ENCODE results near the gene ZNF283. TPM values are rescaled to one million over a fixed set of nuclear protein-coding genes. Genes with fewer than 3 reads are reported as not detected.
"Not testable (repeated sequence)": the region's sequence is repeated elsewhere in the genome, so short reads cannot be mapped to it uniquely, and the experiment has no call there.

Gene ZNF283
- total RNA-seq, 2 donors from 2014 or later: 3.6 to 6.6 TPM

DNA sequence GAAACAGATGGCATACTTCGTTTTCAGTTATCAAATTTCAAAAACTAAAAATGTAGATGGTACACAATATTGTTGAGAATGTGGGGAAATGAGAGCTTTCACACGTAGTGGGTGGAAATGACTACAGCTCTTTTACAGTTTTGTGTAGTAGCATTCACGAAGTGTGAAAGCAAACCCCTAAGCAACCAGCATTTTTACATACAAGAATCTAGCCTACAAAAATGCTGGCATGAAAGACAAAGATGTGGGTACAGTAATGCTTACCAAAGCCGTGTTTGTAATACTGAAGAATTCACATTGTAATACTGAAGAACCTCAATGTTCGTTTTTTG lies 6.3 kb upstream of the ZNF283 start:
- Histone ChIP-seq H3K27ac (no peak overlapping the region), H3K27me3 (no peaks in the 10 kb centered on the region), H3K36me3 (replicated peaks in 1 of 2; ENCODE audit: insufficient read depth in 1 of 2, low read depth in 2 of 2) (no peaks in the 10 kb centered on the region), H3K4me1 (peaks cover 5% of the 10 kb centered on the region), H3K9me3 (peaks cover 0 to 11% (median 0%) of the 10 kb centered on the region in 3 donors), H3K4me3 (no peak overlapping the region)
- intact Hi-C loops (cut with DNase I): no loop called here
- ATAC-seq (no peak), DNase-seq (no peak)
- TF ChIP-seq, protein P1, sequence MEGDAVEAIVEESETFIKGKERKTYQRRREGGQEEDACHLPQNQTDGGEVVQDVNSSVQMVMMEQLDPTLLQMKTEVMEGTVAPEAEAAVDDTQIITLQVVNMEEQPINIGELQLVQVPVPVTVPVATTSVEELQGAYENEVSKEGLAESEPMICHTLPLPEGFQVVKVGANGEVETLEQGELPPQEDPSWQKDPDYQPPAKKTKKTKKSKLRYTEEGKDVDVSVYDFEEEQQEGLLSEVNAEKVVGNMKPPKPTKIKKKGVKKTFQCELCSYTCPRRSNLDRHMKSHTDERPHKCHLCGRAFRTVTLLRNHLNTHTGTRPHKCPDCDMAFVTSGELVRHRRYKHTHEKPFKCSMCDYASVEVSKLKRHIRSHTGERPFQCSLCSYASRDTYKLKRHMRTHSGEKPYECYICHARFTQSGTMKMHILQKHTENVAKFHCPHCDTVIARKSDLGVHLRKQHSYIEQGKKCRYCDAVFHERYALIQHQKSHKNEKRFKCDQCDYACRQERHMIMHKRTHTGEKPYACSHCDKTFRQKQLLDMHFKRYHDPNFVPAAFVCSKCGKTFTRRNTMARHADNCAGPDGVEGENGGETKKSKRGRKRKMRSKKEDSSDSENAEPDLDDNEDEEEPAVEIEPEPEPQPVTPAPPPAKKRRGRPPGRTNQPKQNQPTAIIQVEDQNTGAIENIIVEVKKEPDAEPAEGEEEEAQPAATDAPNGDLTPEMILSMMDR (IDR thresholded peaks at IDR 0.05): no peak
- TF ChIP-seq POLR2A (IDR thresholded peaks at IDR 0.05): no peak
- WGBS, 2 donors: 23 to 25% methylated on average over 5 of the region's 5 CpGs

DNA sequence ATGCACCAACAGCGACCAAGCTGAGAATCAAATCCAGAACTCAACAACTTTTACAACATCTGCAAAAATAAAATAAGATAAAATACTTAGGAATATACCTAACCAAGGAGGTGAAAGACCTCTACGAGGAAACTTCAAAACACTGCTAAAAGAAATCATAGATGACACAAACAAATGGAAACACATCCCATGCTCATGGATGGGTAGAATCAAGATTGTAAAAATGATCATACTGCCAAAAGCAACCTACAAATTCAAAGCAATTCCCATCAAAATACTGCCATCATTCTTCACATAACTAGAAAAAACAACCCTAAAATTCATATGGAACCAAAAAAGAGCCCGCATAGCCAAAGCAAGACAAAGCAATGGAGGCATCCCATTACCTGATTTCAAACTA lies 3.3 kb upstream of the ZNF283 start:
- H3K4me3 ChIP-seq; H3K27ac ChIP-seq; H3K27me3 ChIP-seq; ATAC-seq; H3K36me3 ChIP-seq (replicated peaks in 1 of 2; ENCODE audit: insufficient read depth in 1 of 2, low read depth in 2 of 2); intact Hi-C loops (cut with DNase I); DNase-seq: not testable (repeated sequence)
- H3K4me1 ChIP-seq: peaks cover 18% of the 10 kb centered on the region
- 72 to 79% methylated on average over 3 of the region's 3 CpGs for WGBS, 2 donors
- peaks cover 0 to 11% (median 0%) of the 10 kb centered on the region in 3 donors for H3K9me3 ChIP-seq

DNA sequence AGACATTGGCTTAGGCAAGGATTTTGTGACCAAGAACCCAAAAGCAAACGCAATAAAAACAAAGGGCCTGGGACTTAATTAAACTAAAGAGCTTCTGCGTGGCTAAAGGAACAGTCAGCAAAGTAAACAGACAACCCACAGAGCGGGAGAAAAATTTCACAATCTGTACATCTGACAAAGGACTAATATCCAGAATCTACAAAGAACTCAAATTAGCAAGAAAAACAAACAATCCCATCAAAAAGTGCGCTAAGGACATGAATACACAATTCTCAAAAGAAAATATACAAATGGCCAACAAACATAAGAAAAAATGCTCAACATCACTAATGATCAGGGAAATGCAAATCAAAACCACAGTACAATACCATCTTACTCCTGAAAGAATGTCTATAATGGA lies 2.5 kb upstream of the ZNF283 start:
- peaks cover 18% of the 10 kb centered on the region for H3K4me1 ChIP-seq
- H3K36me3 ChIP-seq (replicated peaks in 1 of 2; ENCODE audit: insufficient read depth in 1 of 2, low read depth in 2 of 2); H3K4me3 ChIP-seq; DNase-seq; H3K27ac ChIP-seq; intact Hi-C loops (cut with DNase I); ATAC-seq; H3K27me3 ChIP-seq: not testable (repeated sequence)
- WGBS, 2 donors: 43 to 59% methylated on average over 4 of the region's 4 CpGs
- H3K9me3 ChIP-seq: peaks cover 0 to 11% (median 0%) of the 10 kb centered on the region in 3 donors

DNA sequence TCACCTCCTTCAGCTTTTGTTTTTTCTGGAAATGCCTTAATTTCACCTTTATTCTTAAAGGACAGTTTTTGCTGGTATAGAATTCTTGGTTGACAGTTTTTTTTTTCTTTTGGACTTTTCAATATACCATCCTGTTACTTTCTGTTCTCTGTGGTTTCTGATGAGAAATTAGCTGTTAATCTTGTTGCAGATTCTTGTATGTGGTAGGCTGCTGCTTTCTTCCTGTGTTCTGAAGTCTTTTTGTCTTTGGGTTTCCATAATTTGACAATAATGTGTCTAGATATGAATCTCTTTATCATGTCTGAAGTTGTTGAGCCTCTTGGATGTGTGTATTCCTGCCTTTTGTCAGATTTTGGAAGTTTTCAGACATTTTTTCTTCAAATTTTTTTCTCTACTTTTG lies 12.0 kb downstream of the ZNF283 start:
- no peaks in the 10 kb centered on the region for H3K27me3 ChIP-seq
- peaks cover 43 to 52% of the 10 kb centered on the region in 2 donors for H3K36me3 ChIP-seq (replicated peaks in 1 of 2; ENCODE audit: insufficient read depth in 1 of 2, low read depth in 2 of 2)
- intact Hi-C loops (cut with DNase I): no loop called here
- H3K9me3 ChIP-seq: peaks cover 0 to 67% (median 2%) of the 10 kb centered on the region in 3 donors
- no peak overlapping the region for H3K4me3 ChIP-seq
- no peaks in the 10 kb centered on the region for H3K4me1 ChIP-seq
- no peak overlapping the region for H3K27ac ChIP-seq
- no peak for DNase-seq
- no peak for ATAC-seq
- TF ChIP-seq, protein P1 (IDR thresholded peaks at IDR 0.05): no peak
- TF ChIP-seq POLR2A (IDR thresholded peaks at IDR 0.05): no peak

DNA sequence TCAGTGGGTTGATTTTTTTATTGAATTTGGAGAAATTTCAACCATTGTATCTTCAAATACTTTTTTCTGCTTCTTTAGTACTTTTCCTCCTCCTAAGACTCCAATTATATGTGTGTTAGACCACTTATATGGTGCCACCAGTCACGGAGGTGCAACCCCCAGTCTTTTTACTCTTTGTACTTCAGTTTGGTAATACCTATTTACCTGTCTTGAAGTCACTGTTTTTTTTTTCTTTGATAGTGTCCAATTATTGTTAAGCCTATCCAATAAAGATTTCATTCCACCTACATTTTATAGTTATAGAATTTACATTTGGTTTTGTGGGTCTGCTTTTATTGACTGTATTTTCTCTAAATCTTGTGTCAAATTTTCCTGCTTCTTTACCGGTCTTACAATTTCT lies 14.9 kb downstream of the ZNF283 start:
- Histone ChIP-seq H3K27me3 (no peaks in the 10 kb centered on the region), H3K27ac (no peak overlapping the region), H3K4me1 (no peaks in the 10 kb centered on the region), H3K36me3 (replicated peaks in 1 of 2; ENCODE audit: insufficient read depth in 1 of 2, low read depth in 2 of 2) (peaks cover 32 to 33% of the 10 kb centered on the region in 2 donors), H3K4me3 (no peak overlapping the region), H3K9me3 (peaks cover 0 to 52% (median 8%) of the 10 kb centered on the region in 3 donors)
- intact Hi-C loops (cut with DNase I): no loop called here
- DNase-seq (no peak), ATAC-seq (no peak)
- 48 to 100% methylated on average over 2 of the region's 2 CpGs for WGBS, 2 donors
- TF ChIP-seq POLR2A (IDR thresholded peaks at IDR 0.05): no peak
- TF ChIP-seq, protein P1 (IDR thresholded peaks at IDR 0.05): no peak

DNA sequence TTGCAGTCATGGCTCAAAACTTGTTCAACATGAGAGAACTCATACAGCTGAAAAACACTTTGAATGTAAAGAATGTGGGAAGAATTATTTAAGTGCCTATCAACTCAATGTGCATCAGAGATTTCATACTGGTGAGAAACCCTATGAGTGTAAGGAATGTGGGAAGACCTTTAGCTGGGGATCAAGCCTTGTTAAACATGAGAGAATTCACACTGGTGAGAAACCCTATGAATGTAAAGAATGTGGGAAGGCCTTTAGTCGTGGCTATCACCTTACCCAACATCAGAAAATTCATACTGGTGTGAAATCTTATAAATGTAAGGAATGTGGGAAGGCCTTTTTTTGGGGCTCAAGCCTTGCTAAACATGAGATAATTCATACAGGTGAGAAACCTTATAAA lies 20.1 kb downstream of the ZNF283 start:
- WGBS, 2 donors: 93 to 95% methylated on average over 1 of the region's 1 CpG
- H3K27me3 ChIP-seq: no peaks in the 10 kb centered on the region
- no peak overlapping the region for H3K4me3 ChIP-seq
- no peak for DNase-seq
- no peak overlapping the region for H3K27ac ChIP-seq
- ATAC-seq: no peak
- intact Hi-C loops (cut with DNase I): no loop called here
- H3K9me3 ChIP-seq: peaks cover 0 to 60% (median 9%) of the 10 kb centered on the region in 3 donors
- no peaks in the 10 kb centered on the region for H3K4me1 ChIP-seq
- H3K36me3 ChIP-seq (replicated peaks in 1 of 2; ENCODE audit: insufficient read depth in 1 of 2, low read depth in 2 of 2): peaks cover 9 to 20% of the 10 kb centered on the region in 2 donors
- TF ChIP-seq POLR2A (IDR thresholded peaks at IDR 0.05): no peak
- TF ChIP-seq, protein P1 (IDR thresholded peaks at IDR 0.05): no peak

Data from body of pancreas (tissue), 4 donors.